H9 (cell line): ENCODE results near the gene TMEM131. TPM values are rescaled to one million over a fixed set of nuclear protein-coding genes. Genes with fewer than 3 reads are reported as not detected.

Experiments
- DNase-seq: peaks from one replicate; pipeline ENCODE4 v3.0.0-alpha.2; 2017
- H2AFZ ChIP-seq: one replicate; pipeline ENCODE4 v1.6.1; 2013; ENCODE audit warnings: mild to moderate bottlenecking, low read length, control low read depth, moderate library complexity
- H2AK5ac ChIP-seq: 2 replicates; pipeline ENCODE4 v1.6.1; 2013; ENCODE audit warnings: low read length, control low read depth, mixed read lengths; ENCODE audit not compliant: insufficient read length
- H2BK120ac ChIP-seq: one replicate; pipeline ENCODE4 v1.6.1; 2013; ENCODE audit warnings: low read depth, mild to moderate bottlenecking, low read length, control low read depth, inconsistent platforms; ENCODE audit not compliant: poor library complexity, severe bottlenecking
- H2BK12ac ChIP-seq: 2 replicates; pipeline ENCODE4 v1.6.1; 2013; ENCODE audit warnings: low read length, control low read depth, mixed read lengths, low read depth; ENCODE audit not compliant: insufficient read length
- H2BK15ac ChIP-seq: 2 replicates; pipeline ENCODE4 v1.6.1; 2013; ENCODE audit warnings: low read depth, low read length, control low read depth
- H2BK20ac ChIP-seq: one replicate; pipeline ENCODE4 v1.6.1; 2013; ENCODE audit warnings: low read depth, mild to moderate bottlenecking, low read length, control low read depth, inconsistent platforms; ENCODE audit not compliant: poor library complexity, severe bottlenecking
- H2BK5ac ChIP-seq: 2 replicates; pipeline ENCODE4 v1.6.1; 2013; ENCODE audit warnings: low read length, control low read depth, mixed read lengths; ENCODE audit not compliant: insufficient read length
- H3K14ac ChIP-seq: 2 replicates; pipeline ENCODE4 v1.6.1; 2013; ENCODE audit warnings: low read length, control low read depth; ENCODE audit not compliant: insufficient read depth
- H3K18ac ChIP-seq: 2 replicates; pipeline ENCODE4 v1.6.1; 2013; ENCODE audit warnings: low read depth, mild to moderate bottlenecking, mixed read lengths, low read length, control low read depth; ENCODE audit not compliant: insufficient read length
- H3K23ac ChIP-seq: 2 replicates; pipeline ENCODE4 v1.6.1; 2013; ENCODE audit warnings: low read length, control low read depth, mixed read lengths, low read depth; ENCODE audit not compliant: insufficient read length
- H3K23me2 ChIP-seq: 2 replicates; pipeline ENCODE4 v1.6.1; 2013; ENCODE audit warnings: low read depth, mild to moderate bottlenecking, mixed read lengths, low read length, control low read depth; ENCODE audit not compliant: insufficient read length, poor library complexity, severe bottlenecking
- H3K27ac ChIP-seq: 2 replicates; pipeline ENCODE4 v1.5.1; 2013; ENCODE audit warnings: low read length, control low read depth, mixed read lengths, low read depth; ENCODE audit not compliant: insufficient read length
- H3K27me3 ChIP-seq: 2 replicates; pipeline ENCODE4 v1.6.1; 2013; ENCODE audit warnings: low read length, control low read depth, inconsistent platforms; ENCODE audit not compliant: insufficient read depth
- H3K4ac ChIP-seq: 2 replicates; pipeline ENCODE4 v1.6.1; 2013; ENCODE audit warnings: low read depth, mild to moderate bottlenecking, control low read depth, inconsistent platforms, low read length, moderate library complexity
- H3K4me1 ChIP-seq: 2 replicates; pipeline ENCODE4 v1.6.1; 2013; ENCODE audit warnings: low read length, control low read depth, inconsistent platforms; ENCODE audit not compliant: insufficient read depth
- H3K4me2 ChIP-seq: 2 replicates; pipeline ENCODE4 v1.6.1; 2013; ENCODE audit warnings: low read length, control low read depth, mixed read lengths; ENCODE audit not compliant: insufficient read length, insufficient read depth
- H3K56ac ChIP-seq: 2 replicates; pipeline ENCODE4 v1.6.1; 2013; ENCODE audit warnings: low read depth, mild to moderate bottlenecking, mixed read lengths, low read length, control low read depth; ENCODE audit not compliant: insufficient read length
- H3K79me1 ChIP-seq: 2 replicates; pipeline ENCODE4 v1.6.1; 2013; ENCODE audit warnings: low read depth, mild to moderate bottlenecking, moderate library complexity, low read length, control low read depth, inconsistent platforms; ENCODE audit not compliant: insufficient read depth, poor library complexity, severe bottlenecking
- H3K79me2 ChIP-seq: 2 replicates; pipeline ENCODE4 v1.6.1; 2013; ENCODE audit warnings: low read length, control low read depth, inconsistent platforms; ENCODE audit not compliant: insufficient read depth
- H3K9ac ChIP-seq: 2 replicates; pipeline ENCODE4 v1.6.1; 2013; ENCODE audit warnings: low read length, control low read depth, mixed read lengths; ENCODE audit not compliant: insufficient read length; ENCODE audit errors: extremely low read depth
- H3K9me3 ChIP-seq: one replicate; pipeline ENCODE4 v1.6.1; 2013; ENCODE audit warnings: low read depth, low read length, inconsistent platforms; ENCODE audit not compliant: control insufficient read depth
- H3T11ph ChIP-seq: one replicate; pipeline ENCODE4 v1.6.1; 2013; ENCODE audit warnings: mild to moderate bottlenecking, low read length, control low read depth, inconsistent platforms
- H4K20me1 ChIP-seq: one replicate; pipeline ENCODE4 v1.6.1; 2013; ENCODE audit not compliant: control insufficient read depth, insufficient read length, insufficient read depth
- H4K5ac ChIP-seq: 2 replicates; pipeline ENCODE4 v1.6.1; 2013; ENCODE audit warnings: low read depth, mild to moderate bottlenecking, mixed read lengths, low read length, control low read depth; ENCODE audit not compliant: insufficient read length
- H4K8ac ChIP-seq: replicated peaks from 2 replicates; pipeline ENCODE4 v1.6.1; 2013; ENCODE audit warnings: low read length, control low read depth, mixed read lengths, low read depth; ENCODE audit not compliant: insufficient read length
- H4K91ac ChIP-seq: 2 replicates; pipeline ENCODE4 v1.6.1; 2013; ENCODE audit warnings: low read depth, mild to moderate bottlenecking, moderate library complexity, mixed read lengths, low read length, control low read depth; ENCODE audit not compliant: insufficient read length
- H3K27ac Mint-ChIP-seq, 3 experiments: 2 replicates in 2 of 3; 3 replicates in 1 of 3; pipeline ENCODE4 v1.8.0; 2020 to 2021; ENCODE audit warnings: mixed read lengths in 3 of 3, mild to moderate bottlenecking in 1 of 3, moderate library complexity in 1 of 3
- H3K27me3 Mint-ChIP-seq: 2 replicates; pipeline ENCODE4 v1.8.0; 2021; ENCODE audit warnings: low read depth, mild to moderate bottlenecking, moderate library complexity, mixed read lengths
- H3K36me3 Mint-ChIP-seq, 3 experiments: 2 replicates in 2 of 3; 3 replicates in 1 of 3; pipeline ENCODE4 v1.8.0; 2020 to 2021; ENCODE audit warnings: low read depth in 3 of 3, mixed read lengths in 3 of 3; ENCODE audit not compliant: insufficient read depth in 1 of 3
- H3K4me1 Mint-ChIP-seq, 2 experiments: 2 replicates each; pipeline ENCODE4 v1.8.0; 2020; ENCODE audit warnings: mixed read lengths in 2 of 2
- H3K4me3 Mint-ChIP-seq, 2 experiments: 2 replicates in 1 of 2; 3 replicates in 1 of 2; pipeline ENCODE4 v1.8.0; 2020 to 2021; ENCODE audit warnings: mild to moderate bottlenecking in 2 of 2, mixed read lengths in 2 of 2, moderate library complexity in 1 of 2
- H3K9me3 Mint-ChIP-seq, 2 experiments: 2 replicates in 1 of 2; 3 replicates in 1 of 2; pipeline ENCODE4 v1.8.0; 2020; ENCODE audit warnings: mild to moderate bottlenecking in 2 of 2, mixed read lengths in 2 of 2, moderate library complexity in 1 of 2
- WGBS: extraction: QIAGEN DNeasy Blood & Tissue Kit; methylation state at CpG from one replicate; pipeline ENCODE4 v1.1.7; 2013; ENCODE audit warnings: missing lambda C conversion rate, low lambda C conversion rate, mixed read lengths; ENCODE audit not compliant: insufficient read length; ENCODE audit errors: extremely low coverage; 5-methylcytosine and 5-hydroxymethylcytosine counted together
- total RNA-seq: library from RNA; stranded (reverse); gene quantifications from 2 replicates; pipeline ENCODE4 v1.2.1, GENCODE V29; 2021
- TF ChIP-seq, protein P1 (sequence below): fragments of 200-600 bp; sonication (generic); conservative IDR thresholded peaks from 3 replicates; pipeline ENCODE4 v1.8.0; 2021; ENCODE audit warnings: antibody characterized with exemption, mild to moderate bottlenecking

Gene TMEM131
- total RNA-seq, 1 experiment from 2014 or later: 20.9 TPM

DNA sequence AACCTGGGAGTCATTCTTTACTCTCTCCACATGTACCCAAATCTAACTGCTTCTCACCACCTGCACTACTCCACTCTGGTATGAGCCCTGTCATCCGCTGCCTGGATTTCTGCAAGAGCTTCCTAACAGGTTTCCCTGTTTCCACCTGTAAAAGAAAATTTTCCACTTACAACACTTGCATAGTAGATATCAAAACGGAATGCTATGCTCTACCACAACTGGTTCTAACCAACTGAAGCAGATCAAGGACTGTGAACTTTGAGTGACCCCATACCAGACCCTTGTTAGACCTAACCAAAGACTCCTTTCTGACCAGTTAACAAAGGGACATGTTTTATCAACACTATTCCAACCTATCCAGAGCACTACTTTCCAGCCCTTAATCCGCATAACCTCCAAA is 3.8 kb upstream of the TMEM131 start:
- H4K20me1 ChIP-seq: no peaks in the 10 kb centered on the region
- H3K23ac ChIP-seq: no peak overlapping the region
- 100% methylated on average over 1 of the region's 3 CpGs for WGBS
- no peaks in the 10 kb centered on the region for H3K4me1 ChIP-seq
- H2BK12ac ChIP-seq: no peak overlapping the region
- peaks cover 4% of the 10 kb centered on the region for H3K23me2 ChIP-seq
- H3K27me3 ChIP-seq: no peaks in the 10 kb centered on the region
- H3K27me3 Mint-ChIP-seq: peaks cover 3% of the 10 kb centered on the region
- no peak overlapping the region for H3K4me3 Mint-ChIP-seq
- H3K4me2 ChIP-seq: no peak overlapping the region
- H3K4ac ChIP-seq: no peak overlapping the region
- H2AK5ac ChIP-seq: no peak overlapping the region
- H3K14ac ChIP-seq: no peak overlapping the region
- no peaks in the 10 kb centered on the region for H3K79me1 ChIP-seq
- TF ChIP-seq, protein P1, sequence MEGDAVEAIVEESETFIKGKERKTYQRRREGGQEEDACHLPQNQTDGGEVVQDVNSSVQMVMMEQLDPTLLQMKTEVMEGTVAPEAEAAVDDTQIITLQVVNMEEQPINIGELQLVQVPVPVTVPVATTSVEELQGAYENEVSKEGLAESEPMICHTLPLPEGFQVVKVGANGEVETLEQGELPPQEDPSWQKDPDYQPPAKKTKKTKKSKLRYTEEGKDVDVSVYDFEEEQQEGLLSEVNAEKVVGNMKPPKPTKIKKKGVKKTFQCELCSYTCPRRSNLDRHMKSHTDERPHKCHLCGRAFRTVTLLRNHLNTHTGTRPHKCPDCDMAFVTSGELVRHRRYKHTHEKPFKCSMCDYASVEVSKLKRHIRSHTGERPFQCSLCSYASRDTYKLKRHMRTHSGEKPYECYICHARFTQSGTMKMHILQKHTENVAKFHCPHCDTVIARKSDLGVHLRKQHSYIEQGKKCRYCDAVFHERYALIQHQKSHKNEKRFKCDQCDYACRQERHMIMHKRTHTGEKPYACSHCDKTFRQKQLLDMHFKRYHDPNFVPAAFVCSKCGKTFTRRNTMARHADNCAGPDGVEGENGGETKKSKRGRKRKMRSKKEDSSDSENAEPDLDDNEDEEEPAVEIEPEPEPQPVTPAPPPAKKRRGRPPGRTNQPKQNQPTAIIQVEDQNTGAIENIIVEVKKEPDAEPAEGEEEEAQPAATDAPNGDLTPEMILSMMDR: no peak
- no peak overlapping the region for H3T11ph ChIP-seq
- no peak overlapping the region for H3K18ac ChIP-seq
- no peak for DNase-seq
- H3K9me3 Mint-ChIP-seq: no peaks in the 10 kb centered on the region
- no peaks in the 10 kb centered on the region for H3K9me3 ChIP-seq
- no peak overlapping the region for H2AFZ ChIP-seq
- no peak overlapping the region for H4K8ac ChIP-seq
- H3K27ac ChIP-seq: no peak overlapping the region
- no peak overlapping the region for H2BK5ac ChIP-seq
- H4K91ac ChIP-seq: no peak overlapping the region
- no peak overlapping the region for H2BK120ac ChIP-seq
- H3K79me2 ChIP-seq: no peaks in the 10 kb centered on the region
- H3K36me3 Mint-ChIP-seq: no peaks in the 10 kb centered on the region
- no peak overlapping the region for H2BK15ac ChIP-seq
- H3K4me1 Mint-ChIP-seq: peaks cover 7 to 14% of the 10 kb centered on the region in 2 experiments
- no peak overlapping the region for H4K5ac ChIP-seq
- H3K56ac ChIP-seq: no peak overlapping the region
- H3K27ac Mint-ChIP-seq: no peak overlapping the region
- no peak overlapping the region for H2BK20ac ChIP-seq
- H3K9ac ChIP-seq: no peak overlapping the region
